ENCODE data around the gene TUBG1. TPM values are rescaled to one million over a fixed set of nuclear protein-coding genes. Genes with fewer than 3 reads are reported as not detected.
"Not testable (repeated sequence)": the region's sequence is repeated elsewhere in the genome, so short reads cannot be mapped to it uniquely, and the experiment has no call there.

Gene TUBG1
- total RNA-seq, 1 experiment from 2014 or later = 51.7 TPM

GRCh38 chr17:42577140-42577531 lies 32.3 kb upstream of the TUBG1 start:
- no peak for DNase-seq (ENCODE audit: low read depth, low spot score)
- in situ Hi-C loops (cut with HindIII; ENCODE audit: low pct_unique_long_range_greater_than_20kb, low sequenced_read_pairs) = no loop called here

GRCh38 chr17:42577532-42578281 lies 31.8 kb upstream of the TUBG1 start, which contains the start of gene PSMC3IP:
Gene PSMC3IP (minus strand): TSS chr17:42577729. CDS start chr17:42577686, 43 bp downstream.
- peak; percentile 94 for DNase-seq (ENCODE audit: low read depth, low spot score)
- in situ Hi-C loops (cut with HindIII; ENCODE audit: low pct_unique_long_range_greater_than_20kb, low sequenced_read_pairs) = no loop called here

GRCh38 chr17:42578282-42578869 lies 31.1 kb upstream of the TUBG1 start:
- peak; percentile 84 for DNase-seq (ENCODE audit: low read depth, low spot score)
- in situ Hi-C loops (cut with HindIII; ENCODE audit: low pct_unique_long_range_greater_than_20kb, low sequenced_read_pairs) = no loop called here

- in situ Hi-C loops (cut with HindIII; ENCODE audit: low pct_unique_long_range_greater_than_20kb, low sequenced_read_pairs) = no loop called here
- no peak for DNase-seq (ENCODE audit: low read depth, low spot score)
Observed at GRCh38 chr17:42579794-42580551, 29.5 kb upstream of the TUBG1 start.

GRCh38 chr17:42581744-42582270 lies 27.7 kb upstream of the TUBG1 start:
- no peak for DNase-seq (ENCODE audit: low read depth, low spot score)
- in situ Hi-C loops (cut with HindIII; ENCODE audit: low pct_unique_long_range_greater_than_20kb, low sequenced_read_pairs) = no loop called here

- DNase-seq (ENCODE audit: low read depth, low spot score) = no peak
- in situ Hi-C loops (cut with HindIII; ENCODE audit: low pct_unique_long_range_greater_than_20kb, low sequenced_read_pairs) = no loop called here
Observed at GRCh38 chr17:42584880-42585279, 24.6 kb upstream of the TUBG1 start.

GRCh38 chr17:42585353-42585752 lies 24.1 kb upstream of the TUBG1 start:
- no peak for DNase-seq (ENCODE audit: low read depth, low spot score)
- in situ Hi-C loops (cut with HindIII; ENCODE audit: low pct_unique_long_range_greater_than_20kb, low sequenced_read_pairs) = no loop called here

- DNase-seq (ENCODE audit: low read depth, low spot score) = no peak
- in situ Hi-C loops (cut with HindIII; ENCODE audit: low pct_unique_long_range_greater_than_20kb, low sequenced_read_pairs) = no loop called here
Observed at GRCh38 chr17:42586514-42587230, 22.8 kb upstream of the TUBG1 start.

GRCh38 chr17:42590886-42591285 lies 18.6 kb upstream of the TUBG1 start:
- DNase-seq (ENCODE audit: low read depth, low spot score) = no peak
- in situ Hi-C loops (cut with HindIII; ENCODE audit: low pct_unique_long_range_greater_than_20kb, low sequenced_read_pairs) = no loop called here

GRCh38 chr17:42591411-42591810 lies 18.1 kb upstream of the TUBG1 start:
- in situ Hi-C loops (cut with HindIII; ENCODE audit: low pct_unique_long_range_greater_than_20kb, low sequenced_read_pairs) = no loop called here
- no peak for DNase-seq (ENCODE audit: low read depth, low spot score)

- in situ Hi-C loops (cut with HindIII; ENCODE audit: low pct_unique_long_range_greater_than_20kb, low sequenced_read_pairs) = no loop called here
- no peak for DNase-seq (ENCODE audit: low read depth, low spot score)
Observed at GRCh38 chr17:42596386-42596785, 13.1 kb upstream of the TUBG1 start.

- in situ Hi-C loops (cut with HindIII; ENCODE audit: low pct_unique_long_range_greater_than_20kb, low sequenced_read_pairs) = no loop called here
- no peak for DNase-seq (ENCODE audit: low read depth, low spot score)
Observed at GRCh38 chr17:42598905-42599304, 10.6 kb upstream of the TUBG1 start.

- in situ Hi-C loops (cut with HindIII; ENCODE audit: low pct_unique_long_range_greater_than_20kb, low sequenced_read_pairs) = no loop called here
- DNase-seq (ENCODE audit: low read depth, low spot score) = peak; percentile 75
Observed at GRCh38 chr17:42603318-42603717, 6.2 kb upstream of the TUBG1 start.

- in situ Hi-C loops (cut with HindIII; ENCODE audit: low pct_unique_long_range_greater_than_20kb, low sequenced_read_pairs) = no loop called here
- no peak for DNase-seq (ENCODE audit: low read depth, low spot score)
Observed at GRCh38 chr17:42607769-42608168, 1.7 kb upstream of the TUBG1 start.

- in situ Hi-C loops (cut with HindIII; ENCODE audit: low pct_unique_long_range_greater_than_20kb, low sequenced_read_pairs) = no loop called here
- no peak for DNase-seq (ENCODE audit: low read depth, low spot score)
Observed at GRCh38 chr17:42608305-42609181, 940 bp upstream of the TUBG1 start.

GRCh38 chr17:42609814-42610801 lies 625 bp downstream of the TUBG1 start:
- in situ Hi-C loops (cut with HindIII; ENCODE audit: low pct_unique_long_range_greater_than_20kb, low sequenced_read_pairs) = not testable (repeated sequence)

More at GRCh38 chr17:42609814-42610801, 625 bp downstream of the TUBG1 start:
- DNase-seq (ENCODE audit: low read depth, low spot score) = not testable (repeated sequence)

Measured in SK-MEL-5 (cell line).